ENCODE measurements around the gene CASKIN2.

DNA sequence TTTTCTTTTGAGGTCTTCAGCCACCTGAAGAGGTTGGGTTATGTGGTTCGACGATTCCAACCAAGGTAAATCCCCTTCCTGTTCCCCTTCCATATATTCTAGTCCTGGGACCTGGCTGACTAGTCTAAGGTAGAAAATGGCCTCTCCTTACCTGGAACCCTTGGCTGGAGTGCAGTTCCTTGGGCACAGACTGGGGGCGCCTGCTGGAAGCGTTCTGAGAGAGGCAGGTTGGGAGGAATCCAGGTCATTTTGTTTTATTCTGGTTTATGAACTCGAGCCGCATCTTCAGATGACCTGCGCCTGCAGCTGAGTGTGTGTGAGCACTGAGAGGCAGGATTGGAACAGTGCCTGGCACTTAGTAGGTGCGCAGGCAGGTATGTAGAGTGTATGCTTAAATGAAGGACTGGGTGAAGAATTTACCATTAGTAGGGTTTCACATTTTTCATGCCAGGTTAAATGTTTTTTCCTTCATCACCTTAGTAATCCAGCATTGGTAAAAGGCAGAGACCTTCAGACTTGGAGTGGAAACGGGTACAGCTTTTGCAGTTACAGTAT is 3.7 kb upstream of the CASKIN2 start:
- no peak for TF ChIP-seq POLR2AphosphoS5 (IDR thresholded peaks at IDR 0.05; ENCODE audit: low read depth, low read length)
- TF ChIP-seq POLR2A (IDR thresholded peaks at IDR 0.05; ENCODE audit: low read depth, low read length): no peak
- TF ChIP-seq TAF1 (IDR thresholded peaks at IDR 0.05; ENCODE audit: low read depth, low read length): no peak

Measured in GM12891 (cell line).